GM12878 (cell line): ENCODE results near the gene AKAP14. TPM values are rescaled to one million over a fixed set of nuclear protein-coding genes. Genes with fewer than 3 reads are reported as not detected.
A peak's percentile ranks its signal among the peaks of the same experiment; 100 is the strongest.

Experiments
- ATAC-seq: fragments of 200-7000 bp; cut with Tn5 transposase; 3 replicates; pipeline ENCODE4 v1.9.1; 2020; ENCODE audit warnings: mild to moderate bottlenecking, moderate library complexity
- BruUV-seq: library from RNA; stranded (reverse); fragments of 400-500 nt; replicated peaks from 2 replicates; lab custom pipeline; 2021; lab: Mats Ljungman, UMichigan
- CTCF ChIA-PET: fragments of 300-600 bp; sonication (Branson Sonifier 250); formaldehyde crosslinking; extraction: SDS; loops from one replicate; lab custom pipeline; 2021; ENCODE audit warnings: inconsistent platforms; lab: Yijun Ruan, JAX
- POLR2A ChIA-PET: fragments of 350-600 bp; formaldehyde crosslinking; extraction: SDS; loops from one replicate; lab custom pipeline; 2021; ENCODE audit warnings: inconsistent platforms; lab: Charles Lee
- RAD21 ChIA-PET: fragments of 300-600 bp; sonication (Branson Sonifier 250); formaldehyde crosslinking; loops from one replicate; lab custom pipeline; 2023; ENCODE audit warnings: antibody characterized with exemption; ENCODE audit not compliant: unreplicated experiment; lab: Charles Lee
- SMC1A ChIA-PET: fragments of 300-600 bp; sonication (Branson Sonifier 250); formaldehyde crosslinking; loops from one replicate; lab custom pipeline; 2023; ENCODE audit not compliant: unreplicated experiment, uncharacterized antibody; lab: Charles Lee
- DNase-seq: peaks from one replicate; pipeline ENCODE4 v3.0.0-alpha.2; 2011; ENCODE audit warnings: low read depth, low spot score
- FAIRE-seq: peaks from 3 replicates; lab custom pipeline; 2011; peaks lifted over from hg19 to GRCh38; lab: Jason Lieb, UNC
- H2AFZ ChIP-seq: 2 replicates; pipeline ENCODE4 v1.6.0; 2011; ENCODE audit warnings: low read depth, low read length, control low read depth; ENCODE audit not compliant: control insufficient read depth
- H3K27ac ChIP-seq: 2 replicates; pipeline ENCODE4 v1.5.1; 2011; ENCODE audit warnings: control low read depth; ENCODE audit not compliant: control insufficient read depth, insufficient read depth
- H3K27me3 ChIP-seq, 2 experiments: replicated peaks in 1 of 2; 2 replicates each; pipeline versions ENCODE4 v1.6.0 to v1.6.1; 2011; ENCODE audit warnings: low read length in 1 of 2; ENCODE audit not compliant: control insufficient read depth in 2 of 2, insufficient read depth in 2 of 2
- H3K36me3 ChIP-seq, 2 experiments: 2 replicates each; pipeline ENCODE4 v1.5.1; 2011; ENCODE audit warnings: low read length in 1 of 2; ENCODE audit not compliant: control insufficient read depth in 2 of 2, insufficient read depth in 2 of 2
- H3K4me1 ChIP-seq: 2 replicates; pipeline ENCODE4 v1.6.1; 2011; ENCODE audit warnings: mild to moderate bottlenecking, low read length, moderate library complexity, mixed read lengths; ENCODE audit not compliant: control insufficient read depth, insufficient read depth
- H3K4me2 ChIP-seq: 2 replicates; pipeline ENCODE4 v1.6.0; 2011; ENCODE audit warnings: control low read depth; ENCODE audit not compliant: control insufficient read depth, insufficient read depth
- H3K4me3 ChIP-seq: fragments of 200-600 bp; sonication (generic); 2 replicates; pipeline ENCODE4 v1.5.1; 2016
- H3K79me2 ChIP-seq: 2 replicates; pipeline ENCODE4 v1.6.0; 2011; ENCODE audit warnings: low read length; ENCODE audit not compliant: control insufficient read depth, insufficient read depth
- H3K9ac ChIP-seq: 2 replicates; pipeline ENCODE4 v1.8.0; 2011; ENCODE audit warnings: low read length, control low read depth, mixed read lengths; ENCODE audit not compliant: control insufficient read depth, insufficient read depth
- H3K9me3 ChIP-seq: replicated peaks from 3 replicates; pipeline ENCODE4 v1.5.1; 2011; ENCODE audit warnings: mild to moderate bottlenecking, low read length; ENCODE audit not compliant: control insufficient read depth, insufficient read depth
- H4K20me1 ChIP-seq: 2 replicates; pipeline ENCODE4 v1.6.0; 2011; ENCODE audit not compliant: control insufficient read depth, insufficient read depth
- CTCF ChIP-seq, 3 experiments: IDR thresholded peaks in 2 of 3; conservative IDR thresholded peaks in 1 of 3; 2 replicates each; pipeline ENCODE4 v1.5.1; 2011; ENCODE audit warnings: low read depth in 3 of 3, low read length in 3 of 3, mild to moderate bottlenecking in 3 of 3, control low read depth in 2 of 3, moderate library complexity in 2 of 3, inconsistent platforms in 1 of 3, mixed read lengths in 1 of 3; ENCODE audit not compliant: control insufficient read depth in 2 of 3, insufficient read depth in 1 of 3; ENCODE audit errors: extremely low read depth in 1 of 3
- IRF4 ChIP-seq: IDR thresholded peaks from 2 replicates; pipeline ENCODE4 v1.6.1; 2011; ENCODE audit warnings: low read depth, low read length
- LARP7 ChIP-seq: fragments of 450-650 bp; IDR thresholded peaks from 2 replicates; pipeline ENCODE4 v1.6.1; 2017; ENCODE audit warnings: mild to moderate bottlenecking
- RAD21 ChIP-seq: IDR thresholded peaks from 2 replicates; pipeline ENCODE4 v1.6.1; 2011; ENCODE audit warnings: mild to moderate bottlenecking, low read depth, low read length, moderate library complexity; ENCODE audit not compliant: insufficient read depth
- RUNX3 ChIP-seq: IDR thresholded peaks from 2 replicates; pipeline ENCODE4 v1.6.1; 2012; ENCODE audit warnings: low read length, inconsistent platforms
- SMC3 ChIP-seq: IDR thresholded peaks from 2 replicates; pipeline ENCODE4 v1.6.1; 2011; ENCODE audit warnings: low read length, improper control_type of control experiment, borderline replicate concordance
- YY1 ChIP-seq: IDR thresholded peaks from 2 replicates; pipeline ENCODE4 v1.6.1; 2011; ENCODE audit warnings: low read depth, mild to moderate bottlenecking, low read length
- ZNF217 ChIP-seq: fragments of 450-650 bp; IDR thresholded peaks from 2 replicates; pipeline ENCODE4 v1.6.1; 2017; ENCODE audit warnings: antibody characterized with exemption, mild to moderate bottlenecking
- WGBS: methylation state at CpG from one replicate; pipeline ENCODE4 v1.1.6; 2016; ENCODE audit warnings: low lambda C conversion rate; ENCODE audit not compliant: insufficient replicate concordance, insufficient coverage; ENCODE audit errors: missing lambda C conversion rate; 5-methylcytosine and 5-hydroxymethylcytosine counted together
- in situ Hi-C: fragments of 300-500 bp; cut with MboI; formaldehyde crosslinking; loops from 9 replicates; pipeline ENCODE4 v1.14.3; 2018; ENCODE audit warnings: mixed read lengths
- intact Hi-C: fragments of 100-400 bp; cut with micrococcal nuclease; formaldehyde crosslinking; loops from one replicate; pipeline ENCODE4 v1.14.2; 2022; ENCODE audit not compliant: unreplicated experiment
- polyA plus RNA-seq, 11 experiments: library from polyadenylated mRNA; depleted of rRNA in 4 of 11; unstranded in 6 of 11; stranded (reverse) in 5 of 11; fragments of >200 nt; fragmentation: Nextera tagmentation in 4 of 11; fragmentation: Illumina TruSeq in 1 of 11; extraction: Ambion mirVana in 4 of 11; extraction: Trizol in 1 of 11; gene quantifications; 1 replicate in 1 of 11; 2 replicates in 10 of 11; pipeline versions ENCODE4 v1.2.1 to v1.2.3, GENCODE V29; 2011 to 2016; ENCODE audit warnings: inconsistent platforms in 2 of 11, missing spikeins in 2 of 11, low read depth in 1 of 11
- total RNA-seq, 4 experiments: library from RNA; depleted of rRNA in 3 of 4; stranded (reverse); fragments of >200 nt in 3 of 4; fragmentation: Illumina TruSeq in 1 of 4; extraction: Trizol in 1 of 4; gene quantifications; 2 replicates each; pipeline versions ENCODE4 v1.2.1 to v1.2.3, GENCODE V29; 2013 to 2021
- TF ChIP-seq, protein P1 (sequence below): IDR thresholded peaks from 2 replicates; pipeline ENCODE4 v1.6.1; 2012; ENCODE audit warnings: mild to moderate bottlenecking, low read depth, low read length

The AKAP14 gene
- total and polyA plus RNA-seq, 10 of the 15 experiments (the other 5 are each of a cell fraction or from before 2014, with no cell fraction given): not detected

DNA sequence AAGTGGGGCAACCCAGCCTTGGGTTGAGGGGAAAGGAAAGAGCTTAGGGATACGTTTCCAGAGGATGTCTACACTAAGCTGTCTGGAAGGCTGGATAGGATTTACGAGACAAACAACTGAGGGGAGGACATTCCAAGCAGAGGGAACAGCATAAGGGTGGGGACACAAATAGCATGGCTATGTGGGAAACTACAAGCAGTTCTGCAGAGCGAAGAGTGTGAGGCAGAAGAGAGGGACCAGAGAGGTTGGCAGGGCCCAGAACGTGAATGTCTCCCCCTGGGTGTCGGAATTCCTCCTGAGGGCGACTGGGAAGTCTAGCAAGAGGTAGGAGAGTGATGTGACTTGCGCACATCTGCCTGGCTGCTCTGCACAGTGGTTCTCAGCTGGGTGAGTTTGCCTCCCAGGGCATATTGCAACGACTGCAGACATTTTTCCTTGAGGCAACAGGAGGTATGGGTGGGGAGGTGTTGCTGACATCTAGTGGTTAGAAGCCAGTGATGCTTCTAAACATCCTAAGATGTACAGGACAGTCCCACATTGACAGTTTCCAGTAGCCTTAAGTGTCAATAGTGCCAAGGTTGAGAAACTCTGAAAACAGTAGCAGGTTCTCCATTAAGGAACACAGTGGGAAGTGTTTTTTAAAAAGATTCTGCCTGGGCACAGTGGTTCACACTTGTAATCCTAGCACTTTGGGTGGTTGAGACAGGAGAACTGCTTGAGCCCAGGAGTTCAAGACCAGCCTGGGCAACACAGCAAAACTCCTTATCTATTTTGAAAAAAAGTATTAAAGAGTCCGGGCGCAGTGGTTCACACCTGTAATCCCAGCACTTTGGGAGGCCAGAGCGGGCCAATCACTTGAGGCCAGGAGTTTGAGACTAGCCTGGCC is 14.9 kb upstream of the AKAP14 start:
- no peak overlapping the region for H3K4me3 ChIP-seq
- TF ChIP-seq RUNX3: peak; percentile 34; the same call in 1 of the 2 replicates
- peak; percentile 77 for TF ChIP-seq YY1
- TF ChIP-seq, protein P1, sequence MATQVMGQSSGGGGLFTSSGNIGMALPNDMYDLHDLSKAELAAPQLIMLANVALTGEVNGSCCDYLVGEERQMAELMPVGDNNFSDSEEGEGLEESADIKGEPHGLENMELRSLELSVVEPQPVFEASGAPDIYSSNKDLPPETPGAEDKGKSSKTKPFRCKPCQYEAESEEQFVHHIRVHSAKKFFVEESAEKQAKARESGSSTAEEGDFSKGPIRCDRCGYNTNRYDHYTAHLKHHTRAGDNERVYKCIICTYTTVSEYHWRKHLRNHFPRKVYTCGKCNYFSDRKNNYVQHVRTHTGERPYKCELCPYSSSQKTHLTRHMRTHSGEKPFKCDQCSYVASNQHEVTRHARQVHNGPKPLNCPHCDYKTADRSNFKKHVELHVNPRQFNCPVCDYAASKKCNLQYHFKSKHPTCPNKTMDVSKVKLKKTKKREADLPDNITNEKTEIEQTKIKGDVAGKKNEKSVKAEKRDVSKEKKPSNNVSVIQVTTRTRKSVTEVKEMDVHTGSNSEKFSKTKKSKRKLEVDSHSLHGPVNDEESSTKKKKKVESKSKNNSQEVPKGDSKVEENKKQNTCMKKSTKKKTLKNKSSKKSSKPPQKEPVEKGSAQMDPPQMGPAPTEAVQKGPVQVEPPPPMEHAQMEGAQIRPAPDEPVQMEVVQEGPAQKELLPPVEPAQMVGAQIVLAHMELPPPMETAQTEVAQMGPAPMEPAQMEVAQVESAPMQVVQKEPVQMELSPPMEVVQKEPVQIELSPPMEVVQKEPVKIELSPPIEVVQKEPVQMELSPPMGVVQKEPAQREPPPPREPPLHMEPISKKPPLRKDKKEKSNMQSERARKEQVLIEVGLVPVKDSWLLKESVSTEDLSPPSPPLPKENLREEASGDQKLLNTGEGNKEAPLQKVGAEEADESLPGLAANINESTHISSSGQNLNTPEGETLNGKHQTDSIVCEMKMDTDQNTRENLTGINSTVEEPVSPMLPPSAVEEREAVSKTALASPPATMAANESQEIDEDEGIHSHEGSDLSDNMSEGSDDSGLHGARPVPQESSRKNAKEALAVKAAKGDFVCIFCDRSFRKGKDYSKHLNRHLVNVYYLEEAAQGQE: no peak
- TF ChIP-seq CTCF (IDR thresholded peaks at IDR 0.05 in 2 of 3, conservative IDR thresholded peaks at IDR 0.05 in 1 of 3; ENCODE audit: control insufficient read depth in 2 of 3, extremely low read depth in 1 of 3, insufficient read depth in 1 of 3, low read depth in 3 of 3, low read length in 3 of 3): peak; percentile 76 to 82 (median 77)
- 0 out of 2 replicates have a peak, but pooled peaks have one; percentile 46 for TF ChIP-seq LARP7
- TF ChIP-seq ZNF217: no peak
- TF ChIP-seq SMC3: peak; percentile 63; the same call in 1 of the 2 replicates
- TF ChIP-seq RAD21: peak; percentile 76
- 0 out of 2 replicates have a peak, but pooled peaks have one; percentile 17 for TF ChIP-seq IRF4
- H3K27me3 ChIP-seq: no peaks in the 10 kb centered on the region
- peak; percentile 96 for FAIRE-seq
- RAD21 ChIA-PET: interaction anchor here (0.7 to 1.1 kb wide), 2 partner anchors 12 to 28 kb away, joined by 3 read pairs; partner anchors contain the start of gene UPF3B
- H3K9me3 ChIP-seq: no peaks in the 10 kb centered on the region
- no peaks in the 10 kb centered on the region for H3K79me2 ChIP-seq
- no peak overlapping the region for H3K9ac ChIP-seq
- intact Hi-C loops: loop anchor here (1.0 to 10.0 kb wide), 3 partner anchors 90 to 396 kb away; partner anchors contain the start of gene RPL39
- H3K36me3 ChIP-seq: peaks cover 0 to 4% of the 10 kb centered on the region in 2 experiments; a peak in 1 of 4 replicates
- peak; percentile 35 for DNase-seq
- POLR2A ChIA-PET: no interaction called here
- no peaks in the 10 kb centered on the region for H4K20me1 ChIP-seq
- ATAC-seq: peak; percentile 98
- BruUV-seq: no TSS peak
- H3K4me2 ChIP-seq: no peak overlapping the region
- in situ Hi-C loops: no loop called here
- H3K27ac ChIP-seq: no peak overlapping the region
- H3K4me1 ChIP-seq: peaks cover 10% of the 10 kb centered on the region
- CTCF ChIA-PET: interaction anchor here (0.6 to 2.8 kb wide), 6 partner anchors 11 to 365 kb away, joined by 3 to 8 read pairs (median 4); partner anchors contain the start of gene UPF3B
- 43% methylated on average over 11 of the region's 11 CpGs for WGBS
- H2AFZ ChIP-seq: no peak overlapping the region
- SMC1A ChIA-PET: no interaction called here
